Cardiac fibroblast (primary cell): ENCODE measurements around the gene KIF1A.

Experiments
- DNase-seq, 2 donors: peaks; one replicate each; pipeline versions ENCODE4 v3.0.0 to v3.0.0-alpha.2; 2010; ENCODE audit warnings: low read depth in 2 of 2
- H3K4me3 ChIP-seq, 2 donors: replicated peaks in 1 of 2; 1 replicate in 1 of 2; 2 replicates in 1 of 2; pipeline ENCODE4 v1.5.1; 2011; ENCODE audit warnings: low read depth in 2 of 2, low read length in 2 of 2, mild to moderate bottlenecking in 2 of 2, moderate library complexity in 1 of 2
- CTCF ChIP-seq: IDR thresholded peaks from one replicate; pipeline ENCODE4 v1.5.1; 2011; ENCODE audit warnings: low read depth, mild to moderate bottlenecking, low read length, inconsistent platforms

Gene KIF1A

GRCh38 chr2:240817496-240818292 lies 2.3 kb downstream of the KIF1A start:
- no peak overlapping the region for H3K4me3 ChIP-seq
- no peak for TF ChIP-seq CTCF
- DNase-seq, result no peak

DNA sequence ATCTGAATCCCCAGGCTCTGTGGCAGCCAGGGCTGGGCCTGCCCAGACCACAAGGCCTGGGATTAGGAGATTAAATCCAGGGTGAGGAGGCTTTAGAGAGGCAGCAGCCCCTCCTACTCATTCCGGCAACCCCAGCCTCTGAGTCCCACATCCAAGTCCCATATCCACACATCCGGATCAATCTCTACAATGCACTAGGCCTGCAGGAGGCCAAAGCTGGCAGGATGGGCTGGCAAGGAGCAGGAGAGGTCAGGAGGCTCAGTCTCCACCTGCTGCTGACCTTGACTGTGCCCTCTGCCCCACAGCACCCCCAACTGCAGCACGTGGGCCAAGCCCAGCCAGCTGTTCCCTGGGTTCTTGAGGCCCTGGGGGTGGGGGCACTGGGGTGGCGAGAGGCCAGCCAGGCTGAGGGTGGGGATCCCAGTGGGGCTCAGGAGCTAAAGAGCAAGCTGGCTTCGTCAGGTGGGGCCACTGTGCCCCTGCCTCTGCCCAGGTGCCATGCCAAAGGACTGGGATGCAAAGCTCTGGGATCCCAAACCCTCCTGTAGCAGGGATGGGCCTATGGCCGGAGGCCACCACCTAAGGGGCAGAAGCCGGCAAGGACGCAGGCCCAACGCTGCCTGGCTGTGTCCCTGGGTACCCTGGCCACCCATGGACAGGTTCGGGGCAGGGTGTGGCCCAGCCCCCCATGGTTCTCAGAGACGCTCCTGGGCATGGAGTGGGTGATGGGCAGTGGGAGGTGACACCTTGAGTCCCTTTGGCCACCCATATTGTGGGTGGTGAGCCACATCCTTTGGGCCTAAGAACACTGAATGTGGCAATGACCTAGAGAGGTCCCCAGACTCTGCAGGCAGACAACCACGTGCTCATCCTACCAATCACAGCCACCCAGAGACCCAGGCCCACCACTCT lies 3.2 kb downstream of the KIF1A start:
- no peak for TF ChIP-seq CTCF
- no peak for DNase-seq
- no peak overlapping the region for H3K4me3 ChIP-seq

DNA sequence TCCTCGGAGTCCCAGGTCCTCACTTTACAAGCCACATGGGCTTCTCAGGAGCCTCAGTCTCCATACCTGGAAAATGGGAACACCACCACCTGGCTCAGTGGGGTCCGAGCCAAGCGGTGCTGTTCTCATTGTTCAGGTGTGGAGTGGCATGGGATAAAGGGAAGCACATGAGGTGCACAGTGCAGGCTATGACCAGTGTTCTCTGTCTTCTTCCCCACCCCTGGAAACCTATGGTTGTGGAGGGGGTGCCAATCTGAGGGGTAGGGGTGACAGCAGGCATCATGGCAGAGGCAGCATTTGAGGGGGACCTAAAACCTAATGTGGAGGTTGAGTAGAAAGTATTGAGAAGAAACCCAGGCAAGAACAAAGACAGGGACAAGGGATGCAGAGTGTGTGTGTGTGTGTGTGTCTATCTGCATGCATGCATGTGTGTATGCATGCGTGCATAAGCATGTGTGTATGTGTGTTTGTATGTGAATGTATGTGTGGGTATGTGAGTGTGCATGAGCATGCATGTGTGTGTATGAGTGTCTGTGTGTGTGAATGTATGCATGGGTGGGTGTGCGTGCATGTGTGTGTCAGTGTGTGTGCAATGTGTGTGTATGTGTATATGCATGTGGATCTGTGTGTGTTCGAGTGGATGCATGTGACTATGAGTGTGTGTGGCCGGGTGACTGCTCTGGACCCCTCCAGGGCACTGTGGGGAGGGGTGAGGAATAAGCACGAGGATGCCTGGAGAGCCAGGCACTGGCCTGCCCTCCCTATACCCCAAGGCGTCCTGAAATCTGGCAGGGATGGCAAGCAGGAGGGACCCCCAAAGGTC lies 4.0 kb downstream of the KIF1A start:
- H3K4me3 ChIP-seq, result no peak overlapping the region
- TF ChIP-seq CTCF, result no peak
- DNase-seq, result no peak

- no peak overlapping the region for H3K4me3 ChIP-seq
- no peak for DNase-seq
- no peak for TF ChIP-seq CTCF
Observed at GRCh38 chr2:240814946-240815760, 4.9 kb downstream of the KIF1A start.

DNA sequence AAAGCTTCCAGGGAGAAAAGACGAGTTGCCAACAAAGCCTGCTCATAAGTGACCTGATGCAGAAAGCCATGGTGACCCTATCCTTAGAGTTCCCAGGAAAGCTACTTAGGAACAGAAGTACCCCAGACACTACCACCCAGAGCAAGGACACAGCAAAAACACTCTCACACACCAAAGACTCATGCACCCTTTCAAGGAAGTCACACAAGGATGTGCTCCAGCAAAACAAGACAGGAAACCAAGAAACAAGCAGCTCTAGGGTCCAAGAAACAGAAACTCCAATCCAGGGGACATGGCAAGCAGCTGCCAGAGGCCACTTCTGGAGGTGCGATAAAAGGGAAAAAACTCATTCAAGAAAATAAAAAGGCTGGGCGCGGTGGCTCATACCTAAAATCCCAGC lies 5.7 kb downstream of the KIF1A start:
- TF ChIP-seq CTCF, result no peak
- no peak overlapping the region for H3K4me3 ChIP-seq
- no peak for DNase-seq
